ENCODE results near the gene NFE2.

GRCh38 chr12:54294953-54295566 lies 5.8 kb downstream of the NFE2 start:
- no peak for TF ChIP-seq CTCF (conservative IDR thresholded peaks at IDR 0.05 in 1 of 2, IDR thresholded peaks at IDR 0.05 in 1 of 2; ENCODE audit: extremely low read depth in 1 of 2, insufficient read depth in 1 of 2, low read depth in 1 of 2, low read length in 2 of 2)
- TF ChIP-seq EZH2 (IDR thresholded peaks at IDR 0.05; ENCODE audit: borderline replicate concordance, low read length): no peak

Data from mammary epithelial cell (primary cell).